HFFc6 (cell line): Measurements from ENCODE around the gene PAM16. TPM values are rescaled to one million over a fixed set of nuclear protein-coding genes. Genes with fewer than 3 reads are reported as not detected.

Experiments used
- DNase-seq: peaks from one replicate; pipeline ENCODE4 v3.0.0-alpha.2; 2018
- H3K27ac Mint-ChIP-seq: 2 replicates; pipeline ENCODE4 v1.8.0; 2020; ENCODE audit warnings: mild to moderate bottlenecking, mixed read lengths
- H3K27me3 Mint-ChIP-seq: 2 replicates; pipeline ENCODE4 v1.8.0; 2021; ENCODE audit warnings: mild to moderate bottlenecking, moderate library complexity, mixed read lengths; ENCODE audit not compliant: insufficient read depth
- H3K36me3 Mint-ChIP-seq: 2 replicates; pipeline ENCODE4 v1.8.0; 2021; ENCODE audit warnings: low read depth, mixed read lengths
- H3K4me1 Mint-ChIP-seq: 2 replicates; pipeline ENCODE4 v1.8.0; 2020; ENCODE audit warnings: low read depth, mixed read lengths
- H3K4me3 Mint-ChIP-seq: 2 replicates; pipeline ENCODE4 v1.8.0; 2020; ENCODE audit warnings: mild to moderate bottlenecking, moderate library complexity, mixed read lengths
- H3K9me3 Mint-ChIP-seq: 2 replicates; pipeline ENCODE4 v1.8.0; 2020; ENCODE audit warnings: mild to moderate bottlenecking, mixed read lengths
- total RNA-seq, 6 experiments: library from RNA; stranded (reverse); fragmentation: NEBNext Ultra II Directional; extraction: Animal tissue kit (Norgen Biotek cat#: 25700); gene quantifications; 2 replicates in 1 of 6; 3 replicates in 5 of 6; pipeline ENCODE4 v1.2.3, GENCODE V29; 2021
- TF ChIP-seq, protein P1 (sequence below): fragments of 200-600 bp; sonication (generic); IDR thresholded peaks from 2 replicates; pipeline ENCODE4 v1.5.0; 2021; ENCODE audit warnings: antibody characterized with exemption, mild to moderate bottlenecking

Gene PAM16
- total RNA-seq, 6 experiments from 2014 or later = 44.9 to 50.8 (median 46.1) TPM

DNA sequence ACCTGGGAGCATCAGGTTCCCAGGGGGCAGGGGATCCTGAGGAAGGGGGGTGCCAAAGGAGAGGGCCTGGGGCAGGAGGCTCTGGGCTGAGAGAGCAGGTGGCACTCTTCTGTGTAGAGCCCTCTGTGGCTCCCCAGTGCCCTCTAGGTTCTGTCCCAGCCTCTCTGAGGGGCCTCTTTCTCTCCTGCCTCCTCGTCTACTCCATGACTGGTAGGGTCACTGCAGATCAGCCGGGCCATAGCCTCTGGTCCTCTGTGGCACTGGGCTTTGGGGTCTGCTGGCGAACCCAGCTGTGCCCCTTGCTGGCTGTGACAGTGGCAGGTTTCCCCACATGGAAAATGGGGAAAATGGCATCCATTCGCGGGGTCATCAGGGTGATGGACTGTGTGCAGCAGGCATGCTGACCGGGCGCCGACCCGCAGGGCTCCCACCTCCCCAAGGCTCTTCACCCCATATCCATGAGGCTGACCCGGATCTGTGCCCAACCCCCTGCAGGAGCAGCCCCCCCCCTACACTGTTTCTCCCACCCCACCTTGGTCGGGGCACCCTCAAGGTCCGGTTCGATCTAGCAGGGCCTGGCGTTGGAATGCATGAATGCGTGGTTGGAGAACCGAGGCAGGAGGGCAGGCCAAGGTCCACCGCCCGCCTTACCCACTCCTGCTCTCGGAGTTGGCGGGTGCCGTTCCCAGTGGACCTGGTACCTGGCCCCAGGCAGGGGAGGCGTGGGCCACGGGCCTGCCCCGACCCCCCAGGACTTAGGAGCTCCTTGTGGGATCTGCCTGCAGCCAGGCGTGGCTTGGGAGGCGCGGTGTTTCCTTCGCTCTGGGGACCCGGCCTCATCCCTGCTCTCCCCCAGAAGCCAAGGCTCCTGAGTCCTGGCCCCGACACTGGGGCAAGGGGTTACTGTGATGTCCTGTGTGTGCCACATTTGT is 28.7 kb downstream of the PAM16 start:
- peaks cover 32% of the 10 kb centered on the region for H3K4me1 Mint-ChIP-seq

DNA sequence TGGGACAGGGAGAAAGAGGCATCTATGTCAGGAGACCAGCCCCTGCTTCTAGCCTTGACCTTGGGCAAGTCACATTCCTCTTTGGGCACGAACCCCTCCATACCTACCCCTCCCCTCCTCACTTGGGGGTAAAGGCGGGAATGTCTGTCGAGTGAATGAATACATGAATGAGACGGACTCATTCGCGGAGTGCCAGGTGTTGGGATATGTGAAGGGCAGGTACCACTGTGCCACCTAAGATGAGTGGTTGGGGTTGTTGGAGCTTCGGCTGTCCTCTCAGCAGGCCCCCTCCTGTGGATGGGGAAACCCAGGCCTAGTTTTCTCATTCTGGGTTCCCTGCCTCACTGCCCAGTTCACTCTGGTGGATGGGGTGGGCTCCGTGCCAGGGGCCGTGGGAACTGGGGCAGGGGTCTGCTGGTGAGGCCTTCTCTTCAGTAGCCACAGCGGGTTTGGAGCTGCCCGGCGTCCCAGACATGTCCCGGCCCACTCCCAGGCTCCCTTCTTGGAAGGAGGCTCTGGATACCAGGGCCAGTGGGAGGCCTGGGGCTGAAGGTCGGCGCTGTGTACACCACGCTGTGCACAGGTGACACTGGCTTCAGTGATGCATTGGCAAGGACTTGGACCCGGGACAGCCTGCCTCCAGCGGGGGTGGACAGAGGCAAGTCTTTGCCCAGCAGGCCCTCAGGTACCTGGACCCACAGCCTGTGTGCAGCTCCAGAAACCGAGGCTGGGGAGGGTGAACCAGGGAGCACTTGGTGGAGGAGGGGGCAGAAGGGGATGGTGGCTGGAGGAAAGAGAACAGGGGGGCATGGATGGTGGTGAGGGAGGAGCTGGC is 29.6 kb downstream of the PAM16 start:
- Mint-ChIP-seq H3K4me1 (peaks cover 32% of the 10 kb centered on the region), H3K9me3 (no peaks in the 10 kb centered on the region), H3K36me3 (no peaks in the 10 kb centered on the region), H3K27me3 (no peaks in the 10 kb centered on the region; the same call in 1 of the 2 replicates), H3K27ac (no peak overlapping the region), H3K4me3 (no peak overlapping the region)
- TF ChIP-seq, protein P1, sequence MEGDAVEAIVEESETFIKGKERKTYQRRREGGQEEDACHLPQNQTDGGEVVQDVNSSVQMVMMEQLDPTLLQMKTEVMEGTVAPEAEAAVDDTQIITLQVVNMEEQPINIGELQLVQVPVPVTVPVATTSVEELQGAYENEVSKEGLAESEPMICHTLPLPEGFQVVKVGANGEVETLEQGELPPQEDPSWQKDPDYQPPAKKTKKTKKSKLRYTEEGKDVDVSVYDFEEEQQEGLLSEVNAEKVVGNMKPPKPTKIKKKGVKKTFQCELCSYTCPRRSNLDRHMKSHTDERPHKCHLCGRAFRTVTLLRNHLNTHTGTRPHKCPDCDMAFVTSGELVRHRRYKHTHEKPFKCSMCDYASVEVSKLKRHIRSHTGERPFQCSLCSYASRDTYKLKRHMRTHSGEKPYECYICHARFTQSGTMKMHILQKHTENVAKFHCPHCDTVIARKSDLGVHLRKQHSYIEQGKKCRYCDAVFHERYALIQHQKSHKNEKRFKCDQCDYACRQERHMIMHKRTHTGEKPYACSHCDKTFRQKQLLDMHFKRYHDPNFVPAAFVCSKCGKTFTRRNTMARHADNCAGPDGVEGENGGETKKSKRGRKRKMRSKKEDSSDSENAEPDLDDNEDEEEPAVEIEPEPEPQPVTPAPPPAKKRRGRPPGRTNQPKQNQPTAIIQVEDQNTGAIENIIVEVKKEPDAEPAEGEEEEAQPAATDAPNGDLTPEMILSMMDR = no peak
- no peak for DNase-seq

More for the DNA sequence above, 28.7 kb downstream of the PAM16 start:
- H3K36me3 Mint-ChIP-seq = no peaks in the 10 kb centered on the region
- DNase-seq = no peak
- no peak overlapping the region; the same call in 1 of the 2 replicates for H3K27ac Mint-ChIP-seq
- no peak overlapping the region for H3K4me3 Mint-ChIP-seq
- H3K27me3 Mint-ChIP-seq = no peaks in the 10 kb centered on the region; the same call in 1 of the 2 replicates
- no peaks in the 10 kb centered on the region for H3K9me3 Mint-ChIP-seq
- TF ChIP-seq, protein P1 = no peak

DNA sequence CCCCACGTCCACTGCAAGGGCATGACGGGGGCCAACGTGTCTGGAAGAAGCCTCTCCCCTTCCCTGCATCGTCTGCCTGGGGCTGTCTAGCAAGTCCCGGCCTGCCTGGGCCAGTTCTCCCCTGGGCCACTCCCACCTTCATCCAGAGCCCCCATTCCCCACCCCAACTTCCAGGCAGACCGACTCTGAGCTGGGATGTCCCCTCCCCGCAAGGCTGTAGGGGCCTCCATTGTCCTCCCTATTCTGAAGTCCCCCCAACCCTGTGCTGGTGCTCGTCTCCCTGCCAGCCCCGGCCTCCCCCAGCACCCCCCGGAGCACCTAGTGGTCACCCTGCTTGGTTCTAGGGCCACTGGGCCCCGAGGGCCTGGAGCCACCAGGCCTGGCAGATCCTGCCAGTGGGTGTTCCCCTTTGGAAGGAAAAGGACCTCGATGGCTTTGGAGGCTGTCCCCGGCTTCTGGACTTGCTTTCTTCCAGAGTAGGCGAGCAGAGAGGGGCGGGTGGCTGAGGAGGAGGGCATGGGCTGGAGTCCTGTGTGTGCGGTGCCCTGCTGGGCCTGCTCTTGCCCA is 30.5 kb downstream of the PAM16 start:
- H3K27ac Mint-ChIP-seq = no peak overlapping the region
- H3K36me3 Mint-ChIP-seq = no peaks in the 10 kb centered on the region
- TF ChIP-seq, protein P1 = no peak
- H3K27me3 Mint-ChIP-seq = no peaks in the 10 kb centered on the region; the same call in 1 of the 2 replicates
- H3K4me1 Mint-ChIP-seq = peaks cover 28% of the 10 kb centered on the region
- H3K4me3 Mint-ChIP-seq = no peak overlapping the region
- DNase-seq = no peak
- H3K9me3 Mint-ChIP-seq = no peaks in the 10 kb centered on the region

DNA sequence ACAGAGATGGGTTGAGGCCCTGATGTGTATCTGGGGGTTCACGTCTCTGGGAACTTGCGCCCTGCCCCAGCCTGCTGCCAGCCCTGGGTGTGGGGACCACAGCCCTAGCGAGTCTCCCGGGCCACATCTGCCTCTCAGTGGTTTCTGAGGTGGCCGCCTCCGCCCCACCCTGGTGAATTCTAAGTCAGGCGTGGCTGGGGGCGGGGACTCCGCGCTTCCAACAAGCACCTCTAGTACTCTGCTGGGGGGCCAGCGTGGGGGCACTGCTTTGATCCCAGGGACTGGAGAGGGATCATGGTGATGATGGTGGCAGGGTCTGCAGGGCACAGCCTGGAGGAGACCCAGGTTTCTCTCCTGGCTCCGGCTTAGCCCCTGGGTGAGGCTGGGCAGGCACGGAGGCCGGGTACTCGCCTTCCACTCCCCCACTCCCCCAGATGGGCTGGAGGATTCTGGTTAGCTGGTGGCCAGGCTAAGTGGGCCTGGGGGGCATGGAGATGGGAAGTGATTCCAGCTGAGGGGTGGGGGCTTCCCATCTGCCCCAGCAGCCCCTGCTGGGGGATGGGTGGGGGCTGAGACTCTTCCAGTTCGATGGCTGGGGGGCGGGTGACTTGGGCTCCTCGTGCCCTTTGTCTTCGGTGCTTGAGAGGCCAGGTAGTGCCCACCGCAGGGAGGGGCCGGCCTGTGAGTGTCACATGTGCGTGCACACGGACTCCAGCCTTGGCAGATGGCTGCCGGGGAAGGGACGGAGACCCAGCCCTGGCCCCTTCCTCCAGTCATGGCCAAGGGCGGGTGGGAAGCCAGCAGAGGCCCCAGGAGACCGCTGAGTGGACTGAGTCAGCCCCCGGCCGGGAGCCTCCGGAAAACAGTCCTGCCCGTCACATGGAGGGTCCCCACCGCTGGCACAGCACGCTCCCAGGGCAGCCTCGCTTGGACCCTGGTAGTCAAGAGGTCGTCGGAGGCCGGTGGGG is 31.4 kb downstream of the PAM16 start:
- Mint-ChIP-seq H3K4me3 (peak overlapping the region; percentile 53), H3K27ac (no peak overlapping the region; the same call in none of the 2 replicates), H3K36me3 (no peaks in the 10 kb centered on the region), H3K4me1 (peaks cover 31% of the 10 kb centered on the region), H3K9me3 (no peaks in the 10 kb centered on the region), H3K27me3 (no peaks in the 10 kb centered on the region; the same call in 1 of the 2 replicates)
- DNase-seq = no peak
- TF ChIP-seq, protein P1 = no peak
